IMR-90 (cell line): ENCODE results near the gene DPYD. TPM values are rescaled to one million over a fixed set of nuclear protein-coding genes. Genes with fewer than 3 reads are reported as not detected.

Experiments used
- ATAC-seq: fragments of 200-7000 bp; cut with Tn5 transposase; 2 replicates; pipeline ENCODE4 v1.9.1; 2020; ENCODE audit warnings: low read depth, mild to moderate bottlenecking, moderate library complexity
- BruUV-seq: library from RNA; stranded (reverse); fragments of 400-500 nt; replicated peaks from 2 replicates; lab custom pipeline; 2021; lab: Mats Ljungman, UMichigan
- CTCF ChIA-PET: fragments of 300-600 bp; formaldehyde crosslinking; extraction: SDS; loops from one replicate; lab custom pipeline; 2021; ENCODE audit warnings: antibody characterized with exemption; lab: Yijun Ruan, JAX
- POLR2A ChIA-PET: fragments of 300-600 bp; sonication (Branson Sonifier 250); formaldehyde crosslinking; loops from one replicate; lab custom pipeline; 2022; ENCODE audit warnings: antibody characterized with exemption; ENCODE audit not compliant: unreplicated experiment; lab: Charles Lee
- DNase-seq: peaks from one replicate; pipeline ENCODE4 v3.0.0; 2013
- H2AFZ ChIP-seq: replicated peaks from 2 replicates; pipeline ENCODE3; 2013; ENCODE audit warnings: low read length, mild to moderate bottlenecking; ENCODE audit not compliant: poor library complexity
- H2AK5ac ChIP-seq: 2 replicates; pipeline ENCODE4 v1.6.1; 2013; ENCODE audit warnings: low read depth, low read length, inconsistent platforms
- H2AK9ac ChIP-seq: replicated peaks from 2 replicates; pipeline ENCODE3; 2013; ENCODE audit warnings: mild to moderate bottlenecking, low read depth, low read length, moderate library complexity; ENCODE audit not compliant: poor library complexity
- H2BK120ac ChIP-seq: 2 replicates; pipeline ENCODE4 v1.6.1; 2013; ENCODE audit warnings: low read depth, low read length, inconsistent platforms
- H2BK15ac ChIP-seq: 3 replicates; pipeline ENCODE4 v1.6.1; 2013; ENCODE audit warnings: low read depth, low read length, inconsistent platforms
- H2BK20ac ChIP-seq: 2 replicates; pipeline ENCODE4 v1.6.1; 2013; ENCODE audit warnings: low read depth, mild to moderate bottlenecking, inconsistent platforms, low read length, moderate library complexity
- H2BK5ac ChIP-seq: 2 replicates; pipeline ENCODE4 v1.6.1; 2013; ENCODE audit warnings: mild to moderate bottlenecking, low read depth, low read length, inconsistent platforms; ENCODE audit not compliant: poor library complexity, severe bottlenecking
- H3K14ac ChIP-seq: replicated peaks from 2 replicates; pipeline ENCODE4 v1.6.1; 2013; ENCODE audit warnings: low read depth, low read length, inconsistent platforms
- H3K18ac ChIP-seq: 2 replicates; pipeline ENCODE4 v1.6.1; 2013; ENCODE audit warnings: low read depth, low read length, control low read depth
- H3K23ac ChIP-seq: 2 replicates; pipeline ENCODE4 v1.6.1; 2013; ENCODE audit warnings: low read depth, low read length, inconsistent platforms
- H3K27ac ChIP-seq: 2 replicates; pipeline ENCODE4 v1.5.1; 2013; ENCODE audit warnings: mild to moderate bottlenecking, control low read depth, low read length; ENCODE audit not compliant: insufficient read depth
- H3K27me3 ChIP-seq: 2 replicates; pipeline ENCODE4 v1.6.1; 2013; ENCODE audit warnings: low read length; ENCODE audit not compliant: control insufficient read depth, insufficient read depth
- H3K36me3 ChIP-seq: 2 replicates; pipeline ENCODE4 v1.6.1; 2013; ENCODE audit warnings: low read length, mixed read lengths; ENCODE audit not compliant: control insufficient read depth, insufficient read depth
- H3K4ac ChIP-seq: 2 replicates; pipeline ENCODE4 v1.6.1; 2013; ENCODE audit warnings: low read depth, low read length, inconsistent platforms
- H3K4me1 ChIP-seq: 2 replicates; pipeline ENCODE4 v1.6.1; 2013; ENCODE audit warnings: low read length, mixed read lengths; ENCODE audit not compliant: control insufficient read depth, insufficient read depth
- H3K4me2 ChIP-seq: 2 replicates; pipeline ENCODE4 v1.6.1; 2013; ENCODE audit warnings: low read depth, mild to moderate bottlenecking, control low read depth, low read length, moderate library complexity
- H3K4me3 ChIP-seq: 2 replicates; pipeline ENCODE4 v1.5.1; 2013; ENCODE audit warnings: low read depth, mild to moderate bottlenecking, control low read depth, low read length, moderate library complexity; ENCODE audit not compliant: insufficient read depth
- H3K56ac ChIP-seq: 2 replicates; pipeline ENCODE4 v1.6.1; 2013; ENCODE audit warnings: low read length, inconsistent platforms; ENCODE audit not compliant: insufficient read depth; ENCODE audit errors: extremely low read depth
- H3K79me1 ChIP-seq, 2 experiments: 2 replicates each; pipeline ENCODE4 v1.6.1; 2013; ENCODE audit warnings: low read length in 2 of 2, inconsistent platforms in 1 of 2, low read depth in 1 of 2
- H3K9ac ChIP-seq: 2 replicates; pipeline ENCODE4 v1.6.1; 2013; ENCODE audit warnings: low read depth, low read length, control low read depth
- H3K9me1 ChIP-seq: 2 replicates; pipeline ENCODE4 v1.6.1; 2013; ENCODE audit warnings: low read length, inconsistent platforms; ENCODE audit not compliant: insufficient read depth
- H3K9me3 ChIP-seq: 2 replicates; pipeline ENCODE4 v1.6.1; 2013; ENCODE audit warnings: low read length; ENCODE audit not compliant: control insufficient read depth, insufficient read depth
- H4K20me1 ChIP-seq: 2 replicates; pipeline ENCODE4 v1.6.1; 2013; ENCODE audit warnings: low read length, inconsistent platforms; ENCODE audit not compliant: insufficient read depth
- H4K5ac ChIP-seq: 2 replicates; pipeline ENCODE4 v1.6.1; 2013; ENCODE audit warnings: mild to moderate bottlenecking, low read depth, low read length, control low read depth
- H4K8ac ChIP-seq, 2 experiments: 2 replicates each; pipeline ENCODE4 v1.6.1; 2013; ENCODE audit warnings: low read depth in 2 of 2, low read length in 2 of 2, control low read depth in 1 of 2, inconsistent platforms in 1 of 2
- H4K91ac ChIP-seq: 2 replicates; pipeline ENCODE4 v1.6.1; 2013; ENCODE audit warnings: low read depth, low read length, inconsistent platforms; ENCODE audit not compliant: insufficient read depth
- BHLHE40 ChIP-seq: fragments of 150-350 bp; IDR thresholded peaks from 2 replicates; pipeline ENCODE4 v1.6.1; 2016; ENCODE audit warnings: mild to moderate bottlenecking, low read depth, low read length
- CEBPB ChIP-seq: IDR thresholded peaks from 2 replicates; pipeline ENCODE4 v1.6.1; 2012; ENCODE audit warnings: low read depth, low read length, improper control_type of control experiment
- CHD1 ChIP-seq: IDR thresholded peaks from 2 replicates; pipeline ENCODE4 v1.6.1; 2012; ENCODE audit warnings: low read depth, low read length, improper control_type of control experiment
- FOS ChIP-seq: fragments of 150-350 bp; IDR thresholded peaks from 2 replicates; pipeline ENCODE4 v1.6.1; 2016; ENCODE audit warnings: low read depth, low read length
- MAFK ChIP-seq: IDR thresholded peaks from 2 replicates; pipeline ENCODE4 v1.6.1; 2012; ENCODE audit warnings: low read depth, low read length, improper control_type of control experiment
- MAZ ChIP-seq: IDR thresholded peaks from 2 replicates; pipeline ENCODE4 v1.6.1; 2012; ENCODE audit warnings: low read depth, mild to moderate bottlenecking, low read length, improper control_type of control experiment, moderate library complexity, borderline replicate concordance
- MXI1 ChIP-seq: IDR thresholded peaks from 2 replicates; pipeline ENCODE4 v1.6.1; 2012; ENCODE audit warnings: low read depth, mild to moderate bottlenecking, low read length, moderate library complexity, borderline replicate concordance
- NFE2L2 ChIP-seq: fragments of 150-350 bp; IDR thresholded peaks from 2 replicates; pipeline ENCODE4 v1.6.1; 2016; ENCODE audit warnings: low read depth, mild to moderate bottlenecking, low read length
- POLR2A ChIP-seq: IDR thresholded peaks from 2 replicates; pipeline ENCODE4 v1.6.1; 2012; ENCODE audit warnings: mild to moderate bottlenecking, low read depth, low read length
- RAD21 ChIP-seq: IDR thresholded peaks from 2 replicates; pipeline ENCODE4 v1.6.1; 2012; ENCODE audit warnings: low read length, improper control_type of control experiment
- RCOR1 ChIP-seq: IDR thresholded peaks from 2 replicates; pipeline ENCODE4 v1.6.1; 2012; ENCODE audit warnings: mild to moderate bottlenecking, low read length, improper control_type of control experiment; ENCODE audit not compliant: insufficient replicate concordance
- RFX5 ChIP-seq: IDR thresholded peaks from 2 replicates; pipeline ENCODE4 v1.8.0; 2012; ENCODE audit warnings: low read depth, mild to moderate bottlenecking, low read length, moderate library complexity
- SMC3 ChIP-seq: fragments of 150-350 bp; IDR thresholded peaks from 2 replicates; pipeline ENCODE4 v1.6.1; 2016; ENCODE audit warnings: low read depth, mild to moderate bottlenecking, antibody characterized with exemption, low read length, moderate library complexity
- WGBS, 2 experiments: methylation state at CpG; one replicate each; pipeline versions ENCODE4 v1.1.5 to v1.1.7; 2013; ENCODE audit warnings: missing lambda C conversion rate in 2 of 2; ENCODE audit not compliant: insufficient read length in 1 of 2; ENCODE audit errors: extremely low coverage in 2 of 2; 5-methylcytosine and 5-hydroxymethylcytosine counted together
- dilution Hi-C: fragments of 300-500 bp; cut with HindIII; formaldehyde crosslinking; loops from one replicate; pipeline ENCODE4 v1.14.3; 2018; ENCODE audit warnings: low sequenced_read_pairs; ENCODE audit not compliant: unreplicated experiment
- in situ Hi-C: fragments of 300-500 bp; cut with MboI; formaldehyde crosslinking; loops from 3 replicates; pipeline ENCODE4 v1.14.3; 2019; ENCODE audit warnings: low sequenced_read_pairs, inconsistent platforms, mixed read lengths
- intact Hi-C: fragments of 100-400 bp; cut with micrococcal nuclease; formaldehyde crosslinking; loops from 2 replicates; pipeline ENCODE4 v1.10.0; 2022
- polyA plus RNA-seq, 3 experiments: library from polyadenylated mRNA; depleted of rRNA; stranded (reverse); fragments of >200 nt; gene quantifications; 2 replicates each; pipeline ENCODE4 v1.2.3, GENCODE V29; 2012; ENCODE audit warnings: low replicate concordance in 1 of 3
- total RNA-seq: library from RNA; depleted of rRNA; stranded (reverse); fragments of >200 nt; gene quantifications from 2 replicates; pipeline ENCODE4 v1.2.3, GENCODE V29; 2012
- TF ChIP-seq, protein P1 (sequence below): fragments of 150-350 bp; IDR thresholded peaks from 2 replicates; pipeline ENCODE4 v1.6.1; 2016; ENCODE audit warnings: low read depth, mild to moderate bottlenecking, low read length, moderate library complexity, borderline replicate concordance
- TF ChIP-seq, protein P2 (sequence below): fragments of 150-350 bp; IDR thresholded peaks from 2 replicates; pipeline ENCODE4 v1.6.1; 2017; ENCODE audit warnings: mild to moderate bottlenecking, antibody characterized with exemption, low read length, low read depth
- TF ChIP-seq, protein P3 (sequence below): conservative IDR thresholded peaks from 2 replicates; pipeline ENCODE4 v1.5.1; 2012; ENCODE audit warnings: mild to moderate bottlenecking, low read depth, low read length, improper control_type of control experiment

The DPYD gene
- total and polyA plus RNA-seq, 2 of the 4 experiments (the other 2 are of a cell fraction): 9.3 to 47.3 TPM

DNA sequence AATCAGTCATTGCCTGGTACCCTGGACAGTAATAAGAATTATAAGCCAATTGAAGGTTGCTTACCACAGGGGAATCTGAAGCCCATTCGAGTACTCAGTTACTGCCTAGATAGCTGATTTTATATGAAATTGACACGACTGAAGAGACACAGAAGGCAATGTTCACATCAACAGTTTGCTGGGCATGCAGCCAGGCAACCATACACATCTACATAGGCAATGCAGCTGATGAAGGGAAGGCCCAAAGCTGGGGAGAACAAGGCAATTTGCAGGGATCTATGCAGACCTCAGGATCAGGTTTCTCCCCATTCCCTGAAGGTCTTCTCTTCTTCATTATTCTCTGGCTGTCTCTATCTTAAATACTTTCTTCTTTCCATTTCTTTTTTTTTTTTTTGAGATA lies 750.5 kb downstream of the DPYD start:
- Histone ChIP-seq H3K27me3 (no peaks in the 10 kb centered on the region), H2AK9ac (no peak overlapping the region), H2BK120ac (no peak overlapping the region), H4K20me1 (no peaks in the 10 kb centered on the region), H2AFZ (no peak overlapping the region), H3K36me3 (no peaks in the 10 kb centered on the region), H3K4me3 (no peak overlapping the region), H3K27ac (no peak overlapping the region), H3K79me1 (no peaks in the 10 kb centered on the region), H3K4me1 (no peaks in the 10 kb centered on the region), H3K9me3 (no peaks in the 10 kb centered on the region), H4K91ac (no peak overlapping the region), H3K18ac (no peak overlapping the region), H3K4me2 (no peak overlapping the region), H3K56ac (no peak overlapping the region), H3K14ac (no peak overlapping the region), H3K9me1 (no peaks in the 10 kb centered on the region; the same call in 1 of the 2 replicates), H3K9ac (no peak overlapping the region), H3K4ac (no peak overlapping the region), H3K23ac (no peak overlapping the region), H2BK15ac (no peak overlapping the region), H4K5ac (no peak overlapping the region), H2BK20ac (no peak overlapping the region), H2BK5ac (no peak overlapping the region), H4K8ac (no peak overlapping the region), H2AK5ac (no peak overlapping the region)
- ChIA-PET CTCF (no interaction called here), POLR2A (no interaction called here)
- ATAC-seq (no peak), DNase-seq (peak; percentile 12)
- in situ Hi-C loops: no loop called here
- TF ChIP-seq MAFK (no peak), CHD1 (no peak), RFX5 (no peak), CEBPB (no peak), MXI1 (no peak), RCOR1 (no peak), MAZ (no peak), FOS (no peak), RAD21 (no peak), SMC3 (no peak), BHLHE40 (no peak), NFE2L2 (no peak), POLR2A (no peak)
- TF ChIP-seq, protein P1, sequence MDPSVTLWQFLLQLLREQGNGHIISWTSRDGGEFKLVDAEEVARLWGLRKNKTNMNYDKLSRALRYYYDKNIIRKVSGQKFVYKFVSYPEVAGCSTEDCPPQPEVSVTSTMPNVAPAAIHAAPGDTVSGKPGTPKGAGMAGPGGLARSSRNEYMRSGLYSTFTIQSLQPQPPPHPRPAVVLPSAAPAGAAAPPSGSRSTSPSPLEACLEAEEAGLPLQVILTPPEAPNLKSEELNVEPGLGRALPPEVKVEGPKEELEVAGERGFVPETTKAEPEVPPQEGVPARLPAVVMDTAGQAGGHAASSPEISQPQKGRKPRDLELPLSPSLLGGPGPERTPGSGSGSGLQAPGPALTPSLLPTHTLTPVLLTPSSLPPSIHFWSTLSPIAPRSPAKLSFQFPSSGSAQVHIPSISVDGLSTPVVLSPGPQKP: no peak
- TF ChIP-seq, protein P2, sequence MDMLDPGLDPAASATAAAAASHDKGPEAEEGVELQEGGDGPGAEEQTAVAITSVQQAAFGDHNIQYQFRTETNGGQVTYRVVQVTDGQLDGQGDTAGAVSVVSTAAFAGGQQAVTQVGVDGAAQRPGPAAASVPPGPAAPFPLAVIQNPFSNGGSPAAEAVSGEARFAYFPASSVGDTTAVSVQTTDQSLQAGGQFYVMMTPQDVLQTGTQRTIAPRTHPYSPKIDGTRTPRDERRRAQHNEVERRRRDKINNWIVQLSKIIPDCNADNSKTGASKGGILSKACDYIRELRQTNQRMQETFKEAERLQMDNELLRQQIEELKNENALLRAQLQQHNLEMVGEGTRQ: no peak
- TF ChIP-seq, protein P3, sequence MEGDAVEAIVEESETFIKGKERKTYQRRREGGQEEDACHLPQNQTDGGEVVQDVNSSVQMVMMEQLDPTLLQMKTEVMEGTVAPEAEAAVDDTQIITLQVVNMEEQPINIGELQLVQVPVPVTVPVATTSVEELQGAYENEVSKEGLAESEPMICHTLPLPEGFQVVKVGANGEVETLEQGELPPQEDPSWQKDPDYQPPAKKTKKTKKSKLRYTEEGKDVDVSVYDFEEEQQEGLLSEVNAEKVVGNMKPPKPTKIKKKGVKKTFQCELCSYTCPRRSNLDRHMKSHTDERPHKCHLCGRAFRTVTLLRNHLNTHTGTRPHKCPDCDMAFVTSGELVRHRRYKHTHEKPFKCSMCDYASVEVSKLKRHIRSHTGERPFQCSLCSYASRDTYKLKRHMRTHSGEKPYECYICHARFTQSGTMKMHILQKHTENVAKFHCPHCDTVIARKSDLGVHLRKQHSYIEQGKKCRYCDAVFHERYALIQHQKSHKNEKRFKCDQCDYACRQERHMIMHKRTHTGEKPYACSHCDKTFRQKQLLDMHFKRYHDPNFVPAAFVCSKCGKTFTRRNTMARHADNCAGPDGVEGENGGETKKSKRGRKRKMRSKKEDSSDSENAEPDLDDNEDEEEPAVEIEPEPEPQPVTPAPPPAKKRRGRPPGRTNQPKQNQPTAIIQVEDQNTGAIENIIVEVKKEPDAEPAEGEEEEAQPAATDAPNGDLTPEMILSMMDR: no peak
- WGBS, 2 experiments: no CpG with 5 or more reads among the region's 2 CpGs
- intact Hi-C loops: no loop called here
- dilution Hi-C loops: no loop called here
- BruUV-seq: no TSS peak
